ENCODE measurements around the gene IL34. TPM values are rescaled to one million over a fixed set of nuclear protein-coding genes. Genes with fewer than 3 reads are reported as not detected.
"Not testable (repeated sequence)": the region's sequence is repeated elsewhere in the genome, so short reads cannot be mapped to it uniquely, and the experiment has no call there.

IL34 gene
- total RNA-seq, 4 donors from 2014 or later, result 3.3 to 9.4 (median 9.0) TPM; not detected in 1

- Histone ChIP-seq H3K9me3 (no peaks in the 10 kb centered on the region), H3K27me3 (no peaks in the 10 kb centered on the region), H3K27ac (no peak overlapping the region), H3K4me1 (no peaks in the 10 kb centered on the region), H3K4me3 (no peak overlapping the region), H3K36me3 (no peaks in the 10 kb centered on the region)
- TF ChIP-seq, protein P1, sequence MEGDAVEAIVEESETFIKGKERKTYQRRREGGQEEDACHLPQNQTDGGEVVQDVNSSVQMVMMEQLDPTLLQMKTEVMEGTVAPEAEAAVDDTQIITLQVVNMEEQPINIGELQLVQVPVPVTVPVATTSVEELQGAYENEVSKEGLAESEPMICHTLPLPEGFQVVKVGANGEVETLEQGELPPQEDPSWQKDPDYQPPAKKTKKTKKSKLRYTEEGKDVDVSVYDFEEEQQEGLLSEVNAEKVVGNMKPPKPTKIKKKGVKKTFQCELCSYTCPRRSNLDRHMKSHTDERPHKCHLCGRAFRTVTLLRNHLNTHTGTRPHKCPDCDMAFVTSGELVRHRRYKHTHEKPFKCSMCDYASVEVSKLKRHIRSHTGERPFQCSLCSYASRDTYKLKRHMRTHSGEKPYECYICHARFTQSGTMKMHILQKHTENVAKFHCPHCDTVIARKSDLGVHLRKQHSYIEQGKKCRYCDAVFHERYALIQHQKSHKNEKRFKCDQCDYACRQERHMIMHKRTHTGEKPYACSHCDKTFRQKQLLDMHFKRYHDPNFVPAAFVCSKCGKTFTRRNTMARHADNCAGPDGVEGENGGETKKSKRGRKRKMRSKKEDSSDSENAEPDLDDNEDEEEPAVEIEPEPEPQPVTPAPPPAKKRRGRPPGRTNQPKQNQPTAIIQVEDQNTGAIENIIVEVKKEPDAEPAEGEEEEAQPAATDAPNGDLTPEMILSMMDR (IDR thresholded peaks at IDR 0.05), result no peak
- TF ChIP-seq POLR2A (IDR thresholded peaks at IDR 0.05), result no peak
- no peak for DNase-seq
- intact Hi-C loops (cut with DNase I; ENCODE audit: low total_unique reads), result no loop called here
Measured at GRCh38 chr16:70614208-70614951, 32.0 kb upstream of the IL34 start.

DNA sequence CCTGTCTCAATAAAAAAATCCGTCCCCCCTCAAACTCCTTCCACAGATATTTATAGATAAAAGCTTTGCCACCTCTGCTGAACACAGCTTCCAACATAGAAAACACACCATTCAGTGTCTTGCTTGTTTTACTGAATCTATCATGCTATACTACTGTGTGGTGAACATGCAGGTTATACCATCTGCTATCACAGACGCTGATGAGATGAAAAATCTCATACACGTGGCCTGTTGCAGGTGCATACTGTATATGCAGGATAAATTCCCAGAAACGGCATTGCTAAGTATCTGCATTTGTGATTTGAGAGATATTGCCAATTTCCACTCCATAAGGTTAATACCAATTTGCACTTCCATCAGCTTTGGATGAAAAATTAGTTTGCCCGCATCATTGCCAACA, 30.4 kb upstream of the IL34 start:
- no peaks in the 10 kb centered on the region for H3K4me1 ChIP-seq
- no peak overlapping the region for H3K27ac ChIP-seq

GRCh38 chr16:70621864-70622263, 24.5 kb upstream of the IL34 start:
- H3K36me3 ChIP-seq; H3K9me3 ChIP-seq; H3K27me3 ChIP-seq; H3K4me3 ChIP-seq; DNase-seq; intact Hi-C loops (cut with DNase I; ENCODE audit: low total_unique reads); H3K27ac ChIP-seq; H3K4me1 ChIP-seq: not testable (repeated sequence)

More for the DNA sequence above, 30.4 kb upstream of the IL34 start:
- intact Hi-C loops (cut with DNase I; ENCODE audit: low total_unique reads), result no loop called here
- H3K36me3 ChIP-seq, result no peaks in the 10 kb centered on the region
- no peaks in the 10 kb centered on the region for H3K27me3 ChIP-seq
- no peak for TF ChIP-seq POLR2A (IDR thresholded peaks at IDR 0.05)
- TF ChIP-seq, protein P1 (IDR thresholded peaks at IDR 0.05), result no peak
- DNase-seq, result no peak
- no peaks in the 10 kb centered on the region for H3K9me3 ChIP-seq
- no peak overlapping the region for H3K4me3 ChIP-seq

GRCh38 chr16:70627696-70628095, 18.7 kb upstream of the IL34 start:
- Histone ChIP-seq H3K4me1 (no peaks in the 10 kb centered on the region), H3K9me3 (no peaks in the 10 kb centered on the region), H3K36me3 (no peaks in the 10 kb centered on the region), H3K27me3 (no peaks in the 10 kb centered on the region), H3K4me3 (no peak overlapping the region), H3K27ac (no peak overlapping the region)
- TF ChIP-seq, protein P1 (IDR thresholded peaks at IDR 0.05), result no peak
- no peak for TF ChIP-seq POLR2A (IDR thresholded peaks at IDR 0.05)
- intact Hi-C loops (cut with DNase I; ENCODE audit: low total_unique reads), result no loop called here
- DNase-seq, result no peak

DNA sequence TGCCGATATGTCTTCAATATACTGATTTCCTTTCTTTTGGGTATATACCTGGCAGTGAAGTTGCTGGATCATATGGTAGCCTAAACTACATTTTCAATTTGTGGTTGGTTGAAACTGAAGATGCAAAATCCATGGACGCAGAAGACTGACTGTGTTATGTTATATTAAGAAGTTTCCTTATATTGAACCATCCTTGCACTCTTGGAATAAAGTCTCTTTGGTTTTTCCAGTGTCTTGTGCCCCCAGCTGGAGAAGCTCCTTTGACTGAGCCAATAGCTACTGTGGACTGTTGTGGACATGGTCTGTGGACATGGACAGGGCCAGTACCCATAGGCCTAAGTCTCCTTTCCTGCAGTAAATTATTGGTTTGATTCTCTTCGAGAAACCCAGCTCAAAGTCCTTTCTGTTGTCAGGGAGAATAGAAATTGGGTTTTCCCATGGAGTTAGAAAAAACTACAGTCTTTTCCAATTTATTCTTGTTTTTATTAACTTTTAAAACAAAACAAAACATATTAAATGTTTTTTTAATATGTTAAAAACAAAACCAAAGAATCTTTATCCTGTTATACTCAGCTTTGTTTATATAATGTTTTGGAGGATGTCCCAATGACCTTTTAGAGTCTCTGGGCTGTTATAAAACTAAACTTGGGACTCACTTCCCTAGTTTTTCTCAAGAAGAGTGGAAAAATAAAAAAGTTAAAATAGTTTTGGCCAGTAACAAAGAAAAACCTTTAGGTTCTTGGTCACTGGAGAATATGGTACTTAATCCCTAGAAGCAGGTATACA, 15.2 kb upstream of the IL34 start:
- Histone ChIP-seq H3K27ac (no peak overlapping the region), H3K4me3 (no peak overlapping the region), H3K9me3 (no peaks in the 10 kb centered on the region), H3K36me3 (no peaks in the 10 kb centered on the region), H3K4me1 (no peaks in the 10 kb centered on the region), H3K27me3 (no peaks in the 10 kb centered on the region)
- no peak for DNase-seq
- TF ChIP-seq, protein P1 (IDR thresholded peaks at IDR 0.05), result no peak
- no peak for TF ChIP-seq POLR2A (IDR thresholded peaks at IDR 0.05)
- intact Hi-C loops (cut with DNase I; ENCODE audit: low total_unique reads), result no loop called here
